GM12878 (cell line): ENCODE data around the gene CDC42SE1. TPM values are rescaled to one million over a fixed set of nuclear protein-coding genes. Genes with fewer than 3 reads are reported as not detected.
"Not testable (repeated sequence)": the region's sequence is repeated elsewhere in the genome, so short reads cannot be mapped to it uniquely, and the experiment has no call there.

Experiments used
- ATAC-seq: fragments of 200-7000 bp; cut with Tn5 transposase; 3 replicates; pipeline ENCODE4 v1.9.1; 2020; ENCODE audit warnings: mild to moderate bottlenecking, moderate library complexity
- BruUV-seq: library from RNA; stranded (reverse); fragments of 400-500 nt; replicated peaks from 2 replicates; lab custom pipeline; 2021; lab: Mats Ljungman, UMichigan
- CTCF ChIA-PET: fragments of 300-600 bp; sonication (Branson Sonifier 250); formaldehyde crosslinking; extraction: SDS; loops from one replicate; lab custom pipeline; 2021; ENCODE audit warnings: inconsistent platforms; lab: Yijun Ruan, JAX
- POLR2A ChIA-PET: fragments of 350-600 bp; formaldehyde crosslinking; extraction: SDS; loops from one replicate; lab custom pipeline; 2021; ENCODE audit warnings: inconsistent platforms; lab: Charles Lee
- RAD21 ChIA-PET: fragments of 300-600 bp; sonication (Branson Sonifier 250); formaldehyde crosslinking; loops from one replicate; lab custom pipeline; 2023; ENCODE audit warnings: antibody characterized with exemption; ENCODE audit not compliant: unreplicated experiment; lab: Charles Lee
- SMC1A ChIA-PET: fragments of 300-600 bp; sonication (Branson Sonifier 250); formaldehyde crosslinking; loops from one replicate; lab custom pipeline; 2023; ENCODE audit not compliant: unreplicated experiment, uncharacterized antibody; lab: Charles Lee
- DNase-seq: peaks from one replicate; pipeline ENCODE4 v3.0.0-alpha.2; 2011; ENCODE audit warnings: low read depth, low spot score
- FAIRE-seq: peaks from 3 replicates; lab custom pipeline; 2011; peaks lifted over from hg19 to GRCh38; lab: Jason Lieb, UNC
- H2AFZ ChIP-seq: 2 replicates; pipeline ENCODE4 v1.6.0; 2011; ENCODE audit warnings: low read depth, low read length, control low read depth; ENCODE audit not compliant: control insufficient read depth
- H3K27ac ChIP-seq: 2 replicates; pipeline ENCODE4 v1.5.1; 2011; ENCODE audit warnings: control low read depth; ENCODE audit not compliant: control insufficient read depth, insufficient read depth
- H3K27me3 ChIP-seq, 2 experiments: replicated peaks in 1 of 2; 2 replicates each; pipeline versions ENCODE4 v1.6.0 to v1.6.1; 2011; ENCODE audit warnings: low read length in 1 of 2; ENCODE audit not compliant: control insufficient read depth in 2 of 2, insufficient read depth in 2 of 2
- H3K36me3 ChIP-seq, 2 experiments: 2 replicates each; pipeline ENCODE4 v1.5.1; 2011; ENCODE audit warnings: low read length in 1 of 2; ENCODE audit not compliant: control insufficient read depth in 2 of 2, insufficient read depth in 2 of 2
- H3K4me1 ChIP-seq: 2 replicates; pipeline ENCODE4 v1.6.1; 2011; ENCODE audit warnings: mild to moderate bottlenecking, low read length, moderate library complexity, mixed read lengths; ENCODE audit not compliant: control insufficient read depth, insufficient read depth
- H3K4me2 ChIP-seq: 2 replicates; pipeline ENCODE4 v1.6.0; 2011; ENCODE audit warnings: control low read depth; ENCODE audit not compliant: control insufficient read depth, insufficient read depth
- H3K4me3 ChIP-seq: fragments of 200-600 bp; sonication (generic); 2 replicates; pipeline ENCODE4 v1.5.1; 2016
- H3K79me2 ChIP-seq: 2 replicates; pipeline ENCODE4 v1.6.0; 2011; ENCODE audit warnings: low read length; ENCODE audit not compliant: control insufficient read depth, insufficient read depth
- H3K9ac ChIP-seq: 2 replicates; pipeline ENCODE4 v1.8.0; 2011; ENCODE audit warnings: low read length, control low read depth, mixed read lengths; ENCODE audit not compliant: control insufficient read depth, insufficient read depth
- H3K9me3 ChIP-seq: replicated peaks from 3 replicates; pipeline ENCODE4 v1.5.1; 2011; ENCODE audit warnings: mild to moderate bottlenecking, low read length; ENCODE audit not compliant: control insufficient read depth, insufficient read depth
- H4K20me1 ChIP-seq: 2 replicates; pipeline ENCODE4 v1.6.0; 2011; ENCODE audit not compliant: control insufficient read depth, insufficient read depth
- ATF3 ChIP-seq: IDR thresholded peaks from 2 replicates; pipeline ENCODE4 v1.6.1; 2011; ENCODE audit warnings: low read depth, mild to moderate bottlenecking, low read length, moderate library complexity, borderline replicate concordance; ENCODE audit errors: extremely low read depth
- BRCA1 ChIP-seq: IDR thresholded peaks from 2 replicates; pipeline ENCODE4 v1.6.1; 2011; ENCODE audit warnings: low read depth, low read length, improper control_type of control experiment
- CHD1 ChIP-seq: IDR thresholded peaks from 2 replicates; pipeline ENCODE4 v1.6.1; 2012; ENCODE audit warnings: low read depth, low read length, improper control_type of control experiment
- CHD2 ChIP-seq: IDR thresholded peaks from 2 replicates; pipeline ENCODE4 v1.6.1; 2011; ENCODE audit warnings: low read depth, low read length, improper control_type of control experiment, borderline replicate concordance
- EP300 ChIP-seq, 2 experiments: fragments of 150-350 bp in 1 of 2; IDR thresholded peaks; 2 replicates each; pipeline ENCODE4 v1.6.1; 2011 to 2012; ENCODE audit warnings: low read depth in 2 of 2, low read length in 2 of 2, borderline replicate concordance in 1 of 2, improper control_type of control experiment in 1 of 2, inconsistent platforms in 1 of 2; ENCODE audit not compliant: control insufficient read depth in 1 of 2
- MEF2B ChIP-seq: fragments of 450-650 bp; IDR thresholded peaks from 2 replicates; pipeline ENCODE4 v1.6.1; 2018; ENCODE audit warnings: mild to moderate bottlenecking, moderate library complexity; ENCODE audit not compliant: partially characterized antibody, poor library complexity, severe bottlenecking
- USF2 ChIP-seq: IDR thresholded peaks from 2 replicates; pipeline ENCODE4 v1.6.1; 2011; ENCODE audit warnings: low read depth, low read length, improper control_type of control experiment, borderline replicate concordance
- WGBS: methylation state at CpG from one replicate; pipeline ENCODE4 v1.1.6; 2016; ENCODE audit warnings: low lambda C conversion rate; ENCODE audit not compliant: insufficient replicate concordance, insufficient coverage; ENCODE audit errors: missing lambda C conversion rate; 5-methylcytosine and 5-hydroxymethylcytosine counted together
- in situ Hi-C: fragments of 300-500 bp; cut with MboI; formaldehyde crosslinking; loops from 9 replicates; pipeline ENCODE4 v1.14.3; 2018; ENCODE audit warnings: mixed read lengths
- intact Hi-C: fragments of 100-400 bp; cut with micrococcal nuclease; formaldehyde crosslinking; loops from one replicate; pipeline ENCODE4 v1.14.2; 2022; ENCODE audit not compliant: unreplicated experiment
- polyA plus RNA-seq, 11 experiments: library from polyadenylated mRNA; depleted of rRNA in 4 of 11; unstranded in 6 of 11; stranded (reverse) in 5 of 11; fragments of >200 nt; fragmentation: Nextera tagmentation in 4 of 11; fragmentation: Illumina TruSeq in 1 of 11; extraction: Ambion mirVana in 4 of 11; extraction: Trizol in 1 of 11; gene quantifications; 1 replicate in 1 of 11; 2 replicates in 10 of 11; pipeline versions ENCODE4 v1.2.1 to v1.2.3, GENCODE V29; 2011 to 2016; ENCODE audit warnings: inconsistent platforms in 2 of 11, missing spikeins in 2 of 11, low read depth in 1 of 11
- total RNA-seq, 4 experiments: library from RNA; depleted of rRNA in 3 of 4; stranded (reverse); fragments of >200 nt in 3 of 4; fragmentation: Illumina TruSeq in 1 of 4; extraction: Trizol in 1 of 4; gene quantifications; 2 replicates each; pipeline versions ENCODE4 v1.2.1 to v1.2.3, GENCODE V29; 2013 to 2021

Gene CDC42SE1
- total and polyA plus RNA-seq, 10 of the 15 experiments (the other 5 are each of a cell fraction or from before 2014, with no cell fraction given) = 35.7 to 112 (median 74.3) TPM

- ChIA-PET CTCF (interaction anchor here (0.6 to 10.4 kb wide), 6 partner anchors 11 to 200 kb away, joined by 3 to 353 read pairs (median 3); partner anchors contain the start of gene TNFAIP8L2), RAD21 (interaction anchor here (0.5 to 11.3 kb wide), 2 partner anchors 58 to 200 kb away, joined by 3 to 198 read pairs; partner anchors contain the start of gene TNFAIP8L2), SMC1A (interaction anchor here (1.0 to 13.2 kb wide), 3 partner anchors 25 to 154 kb away, joined by 3 to 282 read pairs (median 4); partner anchors contain the start of gene TNFAIP8L2)
- H3K36me3 ChIP-seq, DNase-seq, intact Hi-C loops, POLR2A ChIA-PET, H3K27me3 ChIP-seq, H3K9me3 ChIP-seq, H3K4me2 ChIP-seq, H3K27ac ChIP-seq, BruUV-seq, H3K4me3 ChIP-seq, H3K9ac ChIP-seq, FAIRE-seq, ATAC-seq, H4K20me1 ChIP-seq, H3K79me2 ChIP-seq, H3K4me1 ChIP-seq, H2AFZ ChIP-seq: not testable (repeated sequence)
- 84% methylated on average over 6 of the region's 6 CpGs for WGBS
- in situ Hi-C loops = loop anchor here (5.0 kb wide), 1 partner anchor 60 kb away; the partner anchor contains the start of gene TNFAIP8L2
Observed at GRCh38 chr1:151097426-151097825, 38.0 kb upstream of the CDC42SE1 start.

GRCh38 chr1:151085953-151086559, 26.6 kb upstream of the CDC42SE1 start:
- Histone ChIP-seq H3K27ac (no peak overlapping the region), H4K20me1 (no peaks in the 10 kb centered on the region), H3K9ac (no peak overlapping the region), H2AFZ (no peak overlapping the region), H3K4me3 (no peak overlapping the region), H3K27me3 (no peaks in the 10 kb centered on the region), H3K4me1 (no peaks in the 10 kb centered on the region), H3K36me3 (no peaks in the 10 kb centered on the region), H3K4me2 (no peak overlapping the region), H3K79me2 (no peaks in the 10 kb centered on the region), H3K9me3 (no peaks in the 10 kb centered on the region)
- TF ChIP-seq BRCA1 = no peak
- no peak for TF ChIP-seq EP300 (IDR thresholded peaks at IDR 0.05; ENCODE audit: borderline replicate concordance in 1 of 2, control insufficient read depth in 1 of 2, low read depth in 2 of 2, low read length in 2 of 2)
- TF ChIP-seq CHD1 = no peak
- no peak for TF ChIP-seq MEF2B
- no peak for TF ChIP-seq CHD2
- TF ChIP-seq ATF3 = no peak
- no peak for TF ChIP-seq USF2
- ChIA-PET CTCF (interaction anchor here (0.7 to 3.4 kb wide), 5 partner anchors 11 to 70 kb away, joined by 3 to 18 read pairs (median 3); partner anchors contain the start of gene TNFAIP8L2), POLR2A (interaction anchor here (0.6 kb wide), 1 partner anchor 336 kb away, joined by 3 read pairs; no protein-coding TSS in a partner anchor), RAD21 (interaction anchor here (1.3 kb wide), 1 partner anchor 14 kb away, joined by 7 read pairs; no protein-coding TSS in a partner anchor), SMC1A (interaction anchor here (0.7 to 1.5 kb wide), 3 partner anchors 14 to 62 kb away, joined by 3 to 5 read pairs (median 3); no protein-coding TSS in a partner anchor)
- ATAC-seq (no peak), FAIRE-seq (no peak), DNase-seq (no peak)
- in situ Hi-C loops (no loop called here), intact Hi-C loops (no loop called here)
- no TSS peak for BruUV-seq
- 81% methylated on average over 4 of the region's 4 CpGs for WGBS
